ENCODE measurements around the gene SNN. TPM values are rescaled to one million over a fixed set of nuclear protein-coding genes. Genes with fewer than 3 reads are reported as not detected.
A peak's percentile ranks its signal among the peaks of the same experiment; 100 is the strongest.

SNN gene
- total and polyA plus RNA-seq, 2 of the 8 experiments (the other 6 are each of a cell fraction or from before 2014, with no cell fraction given), result 37.4 to 66.9 TPM

DNA sequence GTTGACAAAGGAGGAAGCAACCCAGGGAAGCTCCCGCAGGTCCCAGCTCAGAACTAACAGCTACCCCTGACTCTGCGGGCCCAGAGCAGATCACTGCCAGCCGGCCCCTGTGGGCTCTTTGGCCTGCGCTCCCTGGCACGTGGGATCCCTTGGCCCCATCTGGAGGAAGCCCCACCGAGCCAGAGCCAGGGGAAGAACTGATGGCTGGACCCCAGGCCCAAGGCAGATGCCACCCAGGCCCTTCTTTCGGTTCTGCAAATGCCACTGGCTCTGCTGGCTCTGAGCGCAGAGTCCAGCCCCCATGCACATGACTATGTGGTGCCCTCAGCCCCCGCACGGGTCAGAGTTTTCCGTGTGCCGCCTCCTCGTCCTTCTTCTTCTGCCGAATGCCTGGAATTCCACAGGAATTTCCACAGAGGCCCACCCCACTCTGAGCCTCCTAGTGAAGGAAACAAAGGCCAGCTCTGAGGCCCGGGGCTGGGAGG is 35.8 kb upstream of the SNN start:
- no peak for DNase-seq (ENCODE audit: low read depth in 1 of 2, low spot score in 2 of 2)
- H3K36me3 ChIP-seq (ENCODE audit: control insufficient read depth in 2 of 4, insufficient read depth in 4 of 4, low read length in 3 of 4), result no peaks in the 10 kb centered on the region
- no peak overlapping the region for H3K4ac ChIP-seq (replicated peaks; ENCODE audit: insufficient read length, low read depth, low read length)
- no peak overlapping the region for H3K9ac ChIP-seq (replicated peaks in 1 of 4; ENCODE audit: extremely low read depth in 1 of 4, low read depth in 3 of 4, low read length in 3 of 4)
- H3K23me2 ChIP-seq (ENCODE audit: low read depth, low read length), result 0 out of 2 replicates have a peak, but pooled peaks cover 2% of the 10 kb centered on the region
- H4K20me1 ChIP-seq (replicated peaks in 1 of 2; ENCODE audit: control insufficient read depth in 1 of 2, insufficient read depth in 2 of 2, low read length in 2 of 2), result no peaks in the 10 kb centered on the region
- H2BK5ac ChIP-seq (ENCODE audit: low read depth, low read length), result peak overlapping the region; percentile 56; the same call in 1 of the 2 replicates
- no peak overlapping the region for H4K91ac ChIP-seq (replicated peaks; ENCODE audit: insufficient read length, low read length)
- H2BK15ac ChIP-seq (ENCODE audit: low read length), result no peak overlapping the region
- ChIA-PET POLR2A (ENCODE audit: partially characterized antibody) (interaction anchor here (1.0 to 2.2 kb wide), 3 partner anchors 9 to 33 kb away, joined by 3 to 6 read pairs (median 3); no protein-coding TSS in a partner anchor), CTCF (ENCODE audit: partially characterized antibody) (interaction anchor here (0.6 to 2.0 kb wide), 4 partner anchors 9 to 237 kb away, joined by 3 to 7 read pairs (median 5); no protein-coding TSS in a partner anchor)
- H4K8ac ChIP-seq (ENCODE audit: extremely low read depth, insufficient read depth, low read length), result no peak overlapping the region
- no peak overlapping the region; the same call in 1 of the 2 replicates for H2BK20ac ChIP-seq (ENCODE audit: low read length)
- no peak overlapping the region for H3K14ac ChIP-seq (ENCODE audit: insufficient read length)
- no peak overlapping the region for H3K27ac ChIP-seq (ENCODE audit: low read depth, low read length)
- no peak overlapping the region for H3K56ac ChIP-seq (replicated peaks; ENCODE audit: insufficient read length, low read depth, low read length)
- no peak overlapping the region for H2BK120ac ChIP-seq (replicated peaks; ENCODE audit: low read depth, low read length)
- no peak overlapping the region for H3K4me3 ChIP-seq (ENCODE audit: extremely low read depth in 1 of 4, insufficient read depth in 2 of 4, low read depth in 3 of 4, low read length in 4 of 4)
- no peak overlapping the region for H2AFZ ChIP-seq (ENCODE audit: low read length)
- peak overlapping the region; percentile 91; the same call in 1 of the 2 replicates for H2BK12ac ChIP-seq (ENCODE audit: low read depth, low read length)
- no peak overlapping the region for H3K4me2 ChIP-seq (ENCODE audit: insufficient read depth in 1 of 2, low read depth in 2 of 2, low read length in 2 of 2)
- no peak overlapping the region for H4K5ac ChIP-seq (ENCODE audit: insufficient read length, low read depth, low read length)
- no peaks in the 10 kb centered on the region for H3K27me3 ChIP-seq (replicated peaks in 1 of 4; ENCODE audit: control insufficient read depth in 3 of 4, extremely low read depth in 1 of 4, insufficient read depth in 3 of 4, low read length in 3 of 4)
- no peaks in the 10 kb centered on the region for H3K79me2 ChIP-seq (ENCODE audit: control insufficient read depth in 1 of 2, insufficient read depth in 2 of 2, low read length in 2 of 2)
- no peaks in the 10 kb centered on the region for H3K9me3 ChIP-seq (ENCODE audit: insufficient read depth in 2 of 2, low read depth in 1 of 2, low read length in 1 of 2)
- WGBS, 2 experiments (ENCODE audit: extremely low coverage in 1 of 2, insufficient coverage in 1 of 2, insufficient read length in 1 of 2, insufficient replicate concordance in 2 of 2, low coverage in 1 of 2, low lambda C conversion rate in 2 of 2, missing lambda C conversion rate in 1 of 2), result 94% methylated on average over 14 of the region's 15 CpGs; no CpG with 5 or more reads in 1 of the 2 experiments
- peaks cover 0 to 19% (median 14%) of the 10 kb centered on the region in 4 experiments; a peak in 6 of 7 replicates for H3K4me1 ChIP-seq (replicated peaks in 1 of 4; ENCODE audit: control insufficient read depth in 3 of 4, insufficient read depth in 4 of 4, low read length in 3 of 4)
- TF ChIP-seq KDM4A (IDR thresholded peaks at IDR 0.05; ENCODE audit: low read depth, low read length, severe bottlenecking) (no peak), TEAD4 (IDR thresholded peaks at IDR 0.05; ENCODE audit: low read depth, low read length) (0 out of 2 replicates have a peak, but pooled peaks have one; percentile 47)
- H3K79me1 ChIP-seq (ENCODE audit: low read depth, low read length), result no peaks in the 10 kb centered on the region; the same call in 1 of the 2 replicates
- peak overlapping the region; percentile 26; the same call in 1 of the 2 replicates for H3K18ac ChIP-seq (ENCODE audit: extremely low read depth, low read length)
- FAIRE-seq, result no peak
- H2AK5ac ChIP-seq (ENCODE audit: low read depth, low read length), result no peak overlapping the region
- no peak overlapping the region for H3K23ac ChIP-seq (ENCODE audit: insufficient read length)
